Epithelial cell of prostate (primary cell): ENCODE data around the gene HTR5A.

Source experiments
- DNase-seq: peaks from one replicate; pipeline ENCODE4 v3.0.0-alpha.2; 2011; ENCODE audit warnings: low read depth, low spot score
- H3K27ac ChIP-seq: fragments of 450-650 bp; 2 replicates; pipeline ENCODE4 v1.5.1; 2017; ENCODE audit warnings: mild to moderate bottlenecking

The HTR5A gene

DNA sequence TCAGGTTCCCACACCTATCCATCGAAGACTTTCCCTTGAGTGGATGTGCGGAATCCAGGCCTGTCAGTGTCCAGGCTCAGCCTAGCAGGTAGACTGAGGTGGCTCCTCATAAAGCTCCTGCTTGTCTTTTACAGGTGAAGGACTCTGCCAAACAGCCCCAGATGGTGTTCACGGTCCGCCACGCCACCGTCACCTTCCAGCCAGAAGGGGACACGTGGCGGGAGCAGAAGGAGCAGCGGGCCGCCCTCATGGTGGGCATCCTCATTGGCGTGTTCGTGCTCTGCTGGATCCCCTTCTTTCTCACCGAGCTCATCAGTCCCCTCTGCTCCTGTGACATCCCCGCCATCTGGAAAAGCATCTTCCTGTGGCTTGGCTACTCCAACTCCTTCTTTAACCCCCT, 13.9 kb downstream of the HTR5A start:
- H3K27ac ChIP-seq = no peak overlapping the region
- no peak for DNase-seq

DNA sequence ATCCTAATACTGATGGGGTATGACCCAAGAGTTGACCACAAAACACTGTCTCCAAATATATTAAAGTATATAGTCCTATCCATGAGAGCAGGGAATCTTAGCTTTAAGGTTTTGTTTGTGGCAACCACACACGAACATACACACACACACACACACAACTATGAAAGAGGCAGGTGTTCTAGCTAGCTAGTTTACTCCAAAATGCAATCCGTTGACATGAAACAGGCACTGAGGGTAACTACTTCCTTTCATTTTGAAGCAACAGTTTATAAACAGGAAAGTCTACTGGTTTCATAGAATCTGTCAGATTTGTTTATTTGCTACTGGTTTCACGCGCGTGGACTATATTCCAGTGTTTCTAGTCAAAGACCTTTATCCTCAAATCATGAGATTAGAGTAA, 14.8 kb downstream of the HTR5A start:
- no peak for DNase-seq

DNA sequence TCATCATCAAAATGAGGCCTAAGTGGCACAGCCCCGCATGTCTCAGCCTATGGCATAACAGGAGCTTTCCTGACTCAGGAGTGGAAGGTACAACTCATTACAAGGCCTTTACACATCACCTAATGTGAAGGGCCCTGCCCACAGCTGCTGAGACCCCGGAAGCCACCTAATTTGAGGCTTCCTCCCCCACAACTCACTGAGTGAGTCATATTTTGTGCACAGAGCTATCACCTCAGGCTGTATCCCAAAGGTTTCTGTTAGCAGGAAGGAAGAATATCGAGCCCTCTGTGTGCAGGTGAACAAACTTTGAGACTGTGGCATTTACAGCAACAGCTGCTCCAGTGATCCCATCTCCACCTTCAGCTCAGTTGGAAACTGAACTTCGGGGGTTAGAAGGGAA, 20.6 kb downstream of the HTR5A start:
- H3K27ac ChIP-seq = no peak overlapping the region
- no peak for DNase-seq

More for the DNA sequence above, 14.8 kb downstream of the HTR5A start:
- no peak overlapping the region for H3K27ac ChIP-seq

DNA sequence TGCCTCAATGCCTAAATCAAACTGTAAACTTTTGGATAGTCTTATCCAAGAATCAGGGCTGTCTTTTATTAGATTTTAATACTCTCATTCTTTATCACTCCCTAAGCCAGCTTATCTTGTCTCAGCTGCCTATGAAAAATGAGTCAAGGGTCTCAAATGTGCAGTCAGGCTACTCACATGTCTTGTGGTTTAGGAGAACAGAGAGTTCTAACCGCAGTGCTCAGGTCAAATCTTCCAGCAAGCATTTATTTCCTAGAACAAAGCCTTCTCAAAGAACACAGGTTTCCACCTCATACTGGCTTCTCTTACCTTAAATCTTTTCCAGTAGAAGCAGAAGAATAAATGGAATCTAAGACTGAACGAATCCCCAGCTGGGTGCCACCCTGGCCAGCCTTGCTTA, 23.5 kb downstream of the HTR5A start:
- H3K27ac ChIP-seq = no peak overlapping the region
- peak; percentile 0 for DNase-seq

DNA sequence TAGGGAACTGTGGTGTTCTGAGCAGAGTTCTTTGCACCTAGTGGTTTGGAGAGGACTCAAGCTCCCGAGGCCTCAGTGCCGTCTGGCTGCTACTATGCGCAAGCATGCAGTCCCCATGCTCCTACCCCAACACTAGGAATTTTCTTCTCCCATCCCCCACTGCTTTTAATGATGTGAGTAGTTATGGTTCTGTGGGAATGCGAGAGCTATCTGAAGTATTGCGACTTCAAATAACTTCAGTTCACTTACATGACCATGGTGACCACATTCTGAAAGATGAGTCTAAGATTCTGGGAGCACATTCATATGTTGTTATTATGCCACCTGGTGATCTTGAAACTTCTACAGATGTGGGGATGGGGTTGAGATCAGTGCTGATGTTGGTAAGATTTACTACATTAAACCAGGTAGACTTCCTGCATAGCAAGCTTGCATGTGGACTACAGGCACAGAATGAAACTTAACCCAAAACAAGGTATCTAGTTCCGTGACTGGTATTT, 24.6 kb downstream of the HTR5A start:
- DNase-seq = no peak
- H3K27ac ChIP-seq = no peak overlapping the region

DNA sequence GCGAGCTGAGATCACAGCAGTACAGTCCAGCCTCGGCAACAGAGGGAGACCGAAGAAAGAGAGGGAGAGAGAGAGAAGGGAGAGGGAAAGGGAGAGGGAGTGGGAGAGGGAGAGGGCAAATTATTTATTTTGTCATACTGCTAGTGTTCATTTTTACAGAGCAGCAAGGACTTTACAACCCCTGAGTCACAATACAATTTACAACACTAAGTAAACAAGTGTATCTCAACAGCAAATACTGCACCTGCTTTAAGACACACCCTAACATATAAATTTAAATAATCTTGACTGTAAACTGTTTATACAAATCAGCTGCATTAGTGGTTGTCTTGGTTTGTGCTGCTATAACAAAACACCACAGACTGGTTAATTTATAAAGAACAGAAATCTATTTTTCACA, 27.2 kb downstream of the HTR5A start:
- no peak overlapping the region for H3K27ac ChIP-seq
- no peak for DNase-seq

DNA sequence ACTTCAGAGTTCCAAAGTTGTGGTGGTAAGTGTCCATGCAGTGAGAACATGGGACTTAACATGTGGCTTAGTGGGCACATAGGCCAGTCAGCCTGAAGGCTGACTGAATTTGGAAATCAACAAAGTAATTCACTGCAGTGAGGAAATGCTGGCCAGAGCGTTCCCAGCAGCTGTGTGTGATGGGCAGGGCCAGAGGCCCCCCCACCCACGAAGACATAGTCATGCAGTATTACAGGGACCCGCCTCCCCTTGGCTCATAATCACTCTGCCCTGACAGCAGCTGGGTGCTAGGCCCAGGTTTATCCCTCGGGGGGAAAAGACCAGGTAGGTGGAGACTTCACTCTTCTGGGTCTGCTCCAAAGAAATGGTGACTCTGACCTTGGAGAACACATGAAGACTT, 33.7 kb downstream of the HTR5A start:
- H3K27ac ChIP-seq = no peak overlapping the region
- no peak for DNase-seq

DNA sequence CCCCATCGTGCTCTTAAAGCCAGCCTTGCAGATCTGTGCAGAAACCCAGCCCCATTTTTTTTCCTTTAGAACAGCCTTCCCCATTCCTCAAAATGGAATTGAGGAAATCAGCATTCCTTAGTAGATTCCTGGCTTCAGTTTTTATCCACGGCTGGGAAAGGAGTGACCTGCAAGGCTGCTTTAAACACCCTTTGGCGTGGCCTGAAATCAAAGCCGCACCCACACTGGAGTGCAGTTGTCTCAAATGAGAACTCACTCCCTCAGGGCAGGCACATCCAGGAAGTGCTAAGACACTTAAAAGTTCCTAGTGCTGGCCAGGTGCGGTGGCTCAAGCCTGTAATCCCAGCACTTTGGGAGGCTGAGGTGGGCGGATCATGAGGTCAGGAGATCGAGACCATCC, 34.8 kb downstream of the HTR5A start:
- no peak overlapping the region for H3K27ac ChIP-seq
- no peak for DNase-seq

DNA sequence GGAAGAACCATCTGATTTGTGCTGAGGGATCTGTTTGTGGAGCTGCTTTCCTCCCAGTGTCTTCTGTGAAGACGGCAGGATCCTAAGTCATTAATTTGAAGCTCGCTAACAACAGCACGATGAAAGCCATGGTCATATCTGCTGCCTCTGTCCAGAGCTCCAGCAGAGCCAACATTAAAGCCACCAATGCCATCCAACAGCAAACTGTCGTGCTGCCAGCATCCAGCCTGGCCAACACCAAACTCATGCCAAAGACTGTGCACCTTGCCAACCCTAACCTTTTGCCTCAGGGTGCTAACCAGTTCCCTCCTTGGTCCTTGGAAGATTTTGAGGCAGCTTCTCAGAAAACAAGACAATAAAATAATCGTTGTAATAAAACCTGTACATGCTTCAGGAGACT, 36.2 kb downstream of the HTR5A start:
- H3K27ac ChIP-seq = no peak overlapping the region
- DNase-seq = no peak

DNA sequence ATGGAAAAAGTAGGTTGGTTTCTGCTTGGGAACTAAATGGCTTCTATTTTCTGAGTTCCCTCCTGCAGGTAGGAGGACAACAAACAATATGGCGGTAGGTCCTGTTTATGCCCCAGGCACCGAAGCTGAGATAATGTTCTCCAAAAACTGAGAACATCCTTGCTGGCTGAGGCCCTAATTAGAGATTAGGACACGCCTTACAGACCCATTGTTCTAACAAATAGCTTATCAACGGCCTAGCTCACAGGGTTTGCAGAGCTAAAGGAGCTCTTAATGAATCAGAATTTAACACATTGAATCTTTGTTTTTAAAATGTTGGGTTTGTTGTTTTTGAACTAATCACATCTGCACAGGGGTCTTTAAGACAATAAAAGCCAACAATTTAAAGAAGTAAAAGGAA, 37.0 kb downstream of the HTR5A start:
- no peak for DNase-seq
- no peak overlapping the region for H3K27ac ChIP-seq

DNA sequence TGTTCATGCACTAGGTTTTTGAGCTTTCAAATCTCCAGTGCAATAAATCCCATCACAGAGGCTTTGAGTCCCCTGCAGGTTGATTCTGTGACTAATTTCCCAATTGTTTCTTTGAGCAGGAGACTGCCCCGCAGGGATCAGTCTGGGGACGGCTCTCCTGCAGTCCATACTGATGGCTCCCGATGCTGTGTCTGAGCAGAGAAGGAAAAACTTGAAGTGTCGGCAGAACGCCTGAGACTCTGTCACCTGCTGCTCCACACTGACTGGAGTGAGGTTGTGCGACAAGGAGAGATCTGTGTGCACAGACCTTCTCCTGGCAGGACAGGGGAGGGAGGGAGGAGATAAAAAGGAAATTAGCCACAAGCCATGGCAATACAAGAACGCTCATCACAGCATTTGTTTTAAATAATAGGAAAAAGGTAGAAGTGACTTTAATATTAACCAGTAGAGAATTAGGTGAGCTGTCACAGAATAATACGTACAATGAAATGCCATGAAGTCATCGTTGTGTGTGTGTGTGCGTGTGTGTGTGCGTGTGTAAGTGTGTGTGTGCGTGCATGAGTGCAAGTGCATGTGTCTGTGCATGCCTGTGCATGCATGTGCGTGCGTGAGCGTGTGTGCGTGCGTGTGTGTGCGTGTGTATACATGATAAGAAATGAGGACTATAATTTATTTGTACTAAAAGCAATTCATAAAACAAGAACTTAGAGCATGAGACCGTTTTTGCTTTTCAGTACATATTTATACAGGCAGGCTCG, 38.2 kb downstream of the HTR5A start:
- DNase-seq = no peak
- H3K27ac ChIP-seq = no peak overlapping the region

DNA sequence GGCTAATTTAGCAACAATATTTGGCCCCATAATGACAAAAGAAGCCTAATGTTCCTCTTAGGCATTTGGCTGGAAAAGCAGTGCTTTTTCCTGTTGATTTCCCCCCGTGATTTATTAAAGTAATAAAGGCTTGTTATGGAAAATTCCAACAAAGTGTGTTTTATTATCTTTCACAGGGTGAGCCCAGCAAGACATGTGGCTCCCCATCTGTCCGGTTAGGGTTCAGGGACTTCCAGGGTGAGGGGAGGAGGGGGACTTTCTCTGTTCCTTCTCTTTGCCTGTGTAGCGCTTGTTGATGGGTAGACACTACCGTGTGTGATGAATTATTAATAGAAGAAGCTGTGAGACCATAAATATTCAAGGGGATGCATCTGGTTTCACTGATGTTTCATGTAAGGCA, 39.0 kb downstream of the HTR5A start:
- H3K27ac ChIP-seq = no peak overlapping the region
- no peak for DNase-seq

DNA sequence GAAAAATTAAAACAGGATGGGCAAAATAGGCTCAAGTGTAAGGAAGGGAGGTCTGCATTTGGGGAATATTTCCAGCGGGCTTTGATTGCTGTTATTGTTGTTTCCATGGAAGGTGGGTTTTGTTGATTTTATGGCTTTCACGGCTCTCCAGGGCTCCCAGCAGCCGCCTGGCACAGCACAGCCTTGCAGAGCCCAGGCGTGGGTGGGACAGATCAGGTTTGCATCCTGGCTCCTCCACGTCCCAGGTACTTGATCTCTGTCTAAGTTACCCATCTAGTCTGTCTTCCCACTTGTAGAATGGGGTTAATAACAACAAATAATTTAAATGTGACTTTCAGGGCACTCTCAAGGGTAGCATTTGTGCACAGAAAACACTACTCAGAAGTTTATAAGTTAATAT, 45.2 kb downstream of the HTR5A start:
- DNase-seq = no peak
- no peak overlapping the region for H3K27ac ChIP-seq

DNA sequence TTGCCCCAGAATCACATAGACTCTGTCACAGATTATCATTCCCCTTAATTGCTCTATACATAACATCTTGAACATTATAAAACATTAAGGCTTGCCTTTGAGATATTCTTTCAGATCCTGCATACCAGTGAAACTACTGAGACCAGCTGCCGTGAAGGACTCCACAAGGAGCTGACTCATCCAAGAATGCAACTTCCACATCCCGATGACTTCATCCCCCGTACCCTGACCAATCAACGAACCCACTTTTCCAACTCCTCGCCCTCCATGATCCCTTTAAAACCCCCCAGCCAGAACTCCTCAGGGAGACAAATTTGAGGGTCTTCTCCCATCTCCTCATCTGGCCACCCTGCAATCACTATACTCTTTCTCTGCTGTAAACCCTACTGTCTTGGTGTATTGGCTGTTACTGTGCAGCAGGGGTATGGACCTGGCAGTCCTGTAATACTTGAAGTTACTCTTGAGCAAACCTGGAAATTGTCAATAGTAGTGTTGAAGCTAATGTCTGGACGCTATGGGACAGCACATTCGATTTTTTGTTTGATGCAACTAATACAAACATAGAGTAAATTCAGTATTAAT, 49.8 kb downstream of the HTR5A start:
- H3K27ac ChIP-seq = no peak overlapping the region
- no peak for DNase-seq

DNA sequence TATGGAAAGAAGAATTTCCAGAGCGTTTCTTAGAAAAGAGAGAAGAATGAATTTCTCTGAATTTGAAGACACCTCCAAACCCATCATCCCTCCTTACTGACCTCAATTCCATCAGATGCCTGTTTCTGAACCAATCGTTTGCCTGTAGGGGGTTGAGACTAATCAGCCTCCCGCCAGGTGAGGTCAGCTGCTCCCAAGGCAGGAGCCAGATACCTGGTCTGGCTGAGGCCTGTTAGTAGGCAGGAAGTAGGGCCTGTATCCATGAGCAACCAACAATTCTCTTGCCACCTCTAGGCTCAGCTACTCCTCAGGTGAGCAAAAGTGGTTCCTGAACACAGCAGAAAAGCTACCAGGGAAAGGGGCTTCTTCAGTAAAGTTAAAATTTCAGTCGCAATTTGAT, 50.3 kb downstream of the HTR5A start:
- H3K27ac ChIP-seq = no peak overlapping the region
- DNase-seq = no peak

DNA sequence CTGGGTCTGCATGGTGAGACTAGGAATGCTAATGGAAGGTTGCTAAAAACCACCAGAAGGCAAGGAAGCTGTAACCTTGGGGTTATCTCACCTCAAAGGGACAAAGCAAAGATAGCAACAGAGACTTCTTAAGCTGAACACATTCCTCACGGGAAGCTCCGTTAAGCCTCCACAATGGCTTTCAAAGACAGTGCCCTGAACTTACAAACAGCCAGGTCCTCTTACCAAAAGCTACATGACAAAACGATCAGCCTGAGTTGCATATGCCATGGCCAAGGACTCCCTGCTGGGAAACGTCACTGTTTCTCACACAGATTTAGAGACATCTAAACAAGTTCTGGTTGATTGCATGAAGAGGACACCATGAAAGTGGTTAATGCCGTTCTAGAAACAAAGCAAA, 52.7 kb downstream of the HTR5A start:
- no peak for DNase-seq
- no peak overlapping the region for H3K27ac ChIP-seq

DNA sequence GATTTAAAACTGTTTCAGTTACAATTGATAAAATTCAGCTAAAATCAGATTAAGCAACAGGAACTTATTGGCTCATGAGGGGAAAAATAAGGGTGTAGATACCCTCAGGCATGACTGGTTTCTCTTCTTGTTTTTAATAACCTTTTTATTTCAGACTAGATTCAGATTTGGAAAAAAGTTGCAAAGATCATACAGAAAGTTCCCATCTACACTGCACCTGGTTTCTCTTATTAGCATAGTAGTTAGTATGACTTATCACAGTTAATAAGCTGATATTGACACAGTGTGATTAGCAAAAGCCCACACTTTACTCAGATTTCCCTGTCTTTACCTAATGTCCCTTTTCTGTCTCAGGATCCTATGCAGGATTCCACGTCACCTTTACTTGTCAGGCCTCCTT, 53.3 kb downstream of the HTR5A start:
- H3K27ac ChIP-seq = no peak overlapping the region
- DNase-seq = no peak

DNA sequence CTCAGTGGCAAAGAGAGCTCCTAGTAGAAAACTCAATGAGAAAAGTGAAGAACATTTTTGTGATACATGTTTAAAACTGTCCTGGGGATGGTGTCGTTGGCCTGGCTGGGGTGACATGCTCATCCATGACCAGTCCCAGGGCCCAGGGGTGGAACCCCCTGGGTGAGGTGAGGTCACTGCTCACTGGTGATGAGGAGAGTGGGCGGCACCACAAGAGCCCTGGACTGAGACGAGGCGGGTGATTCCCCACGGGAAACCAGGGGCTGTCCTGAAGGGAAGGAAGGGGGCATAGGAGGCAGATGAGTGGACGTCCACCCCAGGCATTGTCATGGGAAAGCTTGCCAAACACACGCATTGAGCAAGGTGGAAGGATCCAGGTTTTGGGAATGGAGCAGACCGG, 54.6 kb downstream of the HTR5A start:
- no peak overlapping the region for H3K27ac ChIP-seq
- no peak for DNase-seq

DNA sequence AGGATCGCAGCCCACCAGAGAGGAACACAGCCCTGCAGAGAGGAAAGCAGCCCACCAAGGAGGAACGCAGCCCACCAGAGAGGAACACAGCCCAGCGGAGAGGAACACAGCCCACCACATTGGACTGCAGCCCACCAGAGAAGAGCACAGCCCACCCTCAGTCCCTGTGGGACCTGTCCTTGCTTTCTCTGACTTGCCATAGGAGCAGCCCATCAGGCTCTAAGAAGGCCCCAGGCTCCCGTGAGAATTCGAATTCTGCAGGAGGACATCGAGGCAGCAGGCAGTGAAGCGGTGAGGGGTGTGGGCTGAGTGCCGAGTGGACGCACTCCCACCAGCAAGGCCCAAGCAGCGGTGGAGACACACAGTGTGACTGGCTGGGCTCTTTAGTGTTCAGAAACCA, 59.1 kb downstream of the HTR5A start:
- H3K27ac ChIP-seq = no peak overlapping the region
- no peak for DNase-seq

DNA sequence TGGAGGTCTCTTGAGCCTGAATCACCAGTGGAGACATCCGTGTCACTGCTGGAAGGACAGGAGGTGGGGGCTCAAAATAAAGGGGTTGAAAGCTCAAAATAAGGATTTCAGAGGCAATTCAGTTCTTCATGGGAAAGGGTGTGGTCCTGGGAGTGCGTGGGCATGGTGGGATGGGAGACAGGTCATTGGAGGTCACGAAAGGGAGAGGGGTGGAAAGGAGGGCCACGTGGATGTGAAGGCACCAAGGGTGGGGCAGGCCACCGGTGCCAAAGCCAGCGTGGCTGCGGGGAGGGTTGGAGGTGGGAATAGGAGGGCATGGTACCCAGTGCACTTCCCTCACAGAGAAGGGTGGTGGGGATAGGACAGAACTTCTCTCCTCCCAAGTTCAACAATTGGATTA, 59.7 kb downstream of the HTR5A start:
- DNase-seq = no peak
- H3K27ac ChIP-seq = no peak overlapping the region

DNA sequence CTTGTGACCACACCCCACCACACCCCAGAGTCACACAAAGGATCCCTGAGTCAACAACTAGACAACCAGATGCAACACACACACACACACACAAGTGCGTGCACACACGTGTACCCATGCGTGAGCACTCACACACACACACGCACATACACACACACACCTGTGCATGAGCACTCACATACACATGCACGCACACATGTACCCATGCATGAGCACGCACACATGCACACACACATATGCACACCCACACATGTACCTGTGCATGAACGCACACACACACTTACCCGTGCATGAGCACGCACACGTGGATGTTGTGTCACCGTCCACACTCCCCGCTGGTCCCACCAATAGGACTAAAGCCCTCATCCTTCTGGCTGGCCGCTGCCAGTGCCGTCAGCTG, 60.4 kb downstream of the HTR5A start:
- H3K27ac ChIP-seq = no peak overlapping the region
- no peak for DNase-seq

DNA sequence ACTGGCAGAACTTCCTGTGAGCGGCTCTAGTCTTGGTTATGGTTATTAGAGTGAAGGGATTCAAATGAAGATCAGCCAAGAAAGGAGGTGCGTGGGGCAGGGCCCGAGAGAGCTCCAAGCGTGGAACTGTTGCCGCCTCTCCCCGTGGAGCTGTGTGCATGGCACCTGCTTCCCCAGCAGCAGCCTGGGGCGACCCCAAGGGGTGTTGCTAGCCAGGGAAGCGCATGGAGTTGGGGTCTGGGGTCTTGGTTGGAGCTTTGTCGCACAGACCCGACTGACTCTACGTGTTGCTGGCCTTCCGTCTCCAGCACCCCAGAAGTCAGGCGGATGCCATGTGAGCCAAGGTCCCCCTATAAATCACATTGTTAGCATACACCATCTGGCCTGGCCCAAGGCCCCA, 61.0 kb downstream of the HTR5A start:
- DNase-seq = no peak
- H3K27ac ChIP-seq = no peak overlapping the region
